T-helper 9 cell (primary cell): ENCODE results near the gene CEP112.

Experiments used
- DNase-seq: peaks from one replicate; pipeline ENCODE4 v3.0.0-alpha.2; 2020

CEP112 gene

GRCh38 chr17:65668211-65668610 is 523.7 kb downstream of the CEP112 start:
- DNase-seq, result no peak

GRCh38 chr17:65667656-65668055 is 524.3 kb downstream of the CEP112 start:
- DNase-seq, result no peak

- no peak for DNase-seq
Observed at GRCh38 chr17:65666876-65667321, 525.0 kb downstream of the CEP112 start.

- no peak for DNase-seq
Observed at GRCh38 chr17:65665966-65666365, 526.0 kb downstream of the CEP112 start.

GRCh38 chr17:65664696-65665095 is 527.2 kb downstream of the CEP112 start:
- DNase-seq, result no peak

GRCh38 chr17:65664266-65664665 is 527.7 kb downstream of the CEP112 start:
- DNase-seq, result no peak

- DNase-seq, result no peak
Observed at GRCh38 chr17:65662196-65662595, 529.7 kb downstream of the CEP112 start.

- no peak for DNase-seq
Observed at GRCh38 chr17:65660947-65661346, 531.0 kb downstream of the CEP112 start.

GRCh38 chr17:65660078-65660477 is 531.9 kb downstream of the CEP112 start:
- DNase-seq, result no peak

GRCh38 chr17:65659512-65659911 is 532.4 kb downstream of the CEP112 start:
- no peak for DNase-seq

GRCh38 chr17:65657251-65657828 is 534.6 kb downstream of the CEP112 start:
- no peak for DNase-seq

GRCh38 chr17:65656390-65657250 is 535.3 kb downstream of the CEP112 start:
- DNase-seq, result no peak

- no peak for DNase-seq
Observed at GRCh38 chr17:65655706-65656105, 536.2 kb downstream of the CEP112 start.

- DNase-seq, result no peak
Observed at GRCh38 chr17:65644545-65644944, 547.4 kb downstream of the CEP112 start.

- no peak for DNase-seq
Observed at GRCh38 chr17:65638221-65638975, 553.5 kb downstream of the CEP112 start.

- DNase-seq, result no peak
Observed at GRCh38 chr17:65637786-65638185, 554.1 kb downstream of the CEP112 start.

- DNase-seq, result no peak
Observed at GRCh38 chr17:65634533-65634932, 557.4 kb downstream of the CEP112 start.

GRCh38 chr17:65633988-65634387 is 557.9 kb downstream of the CEP112 start:
- no peak for DNase-seq

- no peak for DNase-seq
Observed at GRCh38 chr17:65633146-65633881, 558.6 kb downstream of the CEP112 start.

GRCh38 chr17:65630502-65630901 is 561.4 kb downstream of the CEP112 start:
- no peak for DNase-seq

GRCh38 chr17:65629234-65629690 is 562.7 kb downstream of the CEP112 start:
- no peak for DNase-seq

- no peak for DNase-seq
Observed at GRCh38 chr17:65628644-65629036, 563.3 kb downstream of the CEP112 start.
